CD4-positive, CD25-positive, alpha-beta regulatory T cell (primary cell): ENCODE measurements around the gene DCAF17. TPM values are rescaled to one million over a fixed set of nuclear protein-coding genes. Genes with fewer than 3 reads are reported as not detected.
"Not testable (repeated sequence)": the region's sequence is repeated elsewhere in the genome, so short reads cannot be mapped to it uniquely, and the experiment has no call there.

ENCODE experiments used
- ATAC-seq, 2 donors: fragments of 150-1000 bp; cut with Tn5 transposase; one replicate each; pipeline ENCODE4 v1.10.0; 2021; ENCODE audit warnings: low read depth in 2 of 2, moderate number of reproducible peaks in 2 of 2, moderate library complexity in 1 of 2
- DNase-seq, 3 donors: peaks; one replicate each; pipeline versions ENCODE4 v3.0.0 to v3.0.0-alpha.2; 2012 to 2022; ENCODE audit warnings: mixed read lengths in 1 of 3
- H3K27ac ChIP-seq: one replicate; pipeline ENCODE4 v1.7.0; 2013; ENCODE audit warnings: mild to moderate bottlenecking, low read length; ENCODE audit not compliant: insufficient read depth, poor library complexity, severe bottlenecking
- H3K27me3 ChIP-seq: one replicate; pipeline ENCODE4 v1.7.0; 2013; ENCODE audit warnings: low read length; ENCODE audit not compliant: control insufficient read depth, insufficient read depth
- H3K36me3 ChIP-seq: one replicate; pipeline ENCODE4 v1.7.0; 2013; ENCODE audit warnings: mild to moderate bottlenecking, low read length, moderate library complexity; ENCODE audit not compliant: control insufficient read depth, insufficient read depth
- H3K4me1 ChIP-seq: 2 replicates; pipeline ENCODE4 v1.7.0; 2013; ENCODE audit warnings: mild to moderate bottlenecking, low read length; ENCODE audit not compliant: insufficient read depth, control insufficient read depth, poor library complexity, severe bottlenecking
- H3K4me3 ChIP-seq: one replicate; pipeline ENCODE4 v1.7.0; 2013; ENCODE audit warnings: low read depth, mild to moderate bottlenecking, low read length, moderate library complexity
- H3K9me3 ChIP-seq, 2 experiments: 1 replicate in 1 of 2; 2 replicates in 1 of 2; pipeline ENCODE4 v1.7.0; 2013; ENCODE audit warnings: low read length in 2 of 2, mild to moderate bottlenecking in 1 of 2, moderate library complexity in 1 of 2; ENCODE audit not compliant: control insufficient read depth in 2 of 2
- H3K27ac Mint-ChIP-seq, 3 donors: one replicate each; pipeline ENCODE4 v1.8.0; 2020 to 2022; ENCODE audit warnings: mild to moderate bottlenecking in 3 of 3, mixed read lengths in 3 of 3, moderate library complexity in 2 of 3
- H3K27me3 Mint-ChIP-seq: one replicate; pipeline ENCODE4 v1.8.0; 2022; ENCODE audit warnings: mild to moderate bottlenecking, mixed read lengths
- H3K36me3 Mint-ChIP-seq: one replicate; pipeline ENCODE4 v1.8.0; 2020; ENCODE audit warnings: mixed read lengths
- H3K4me1 Mint-ChIP-seq, 4 donors: one replicate each; pipeline ENCODE4 v1.8.0; 2020 to 2022; ENCODE audit warnings: mixed read lengths in 4 of 4, mild to moderate bottlenecking in 1 of 4
- H3K4me3 Mint-ChIP-seq, 4 donors: one replicate each; pipeline ENCODE4 v1.8.0; 2020 to 2022; ENCODE audit warnings: mild to moderate bottlenecking in 4 of 4, mixed read lengths in 4 of 4, moderate library complexity in 3 of 4
- H3K9me3 Mint-ChIP-seq, 7 donors: one replicate each; pipeline ENCODE4 v1.8.0; 2020 to 2022; ENCODE audit warnings: mixed read lengths in 7 of 7, mild to moderate bottlenecking in 3 of 7, moderate library complexity in 2 of 7
- polyA plus RNA-seq, 4 donors: library from polyadenylated mRNA; unstranded; fragments of 300-500 nt; fragmentation: Illumina TruSeq; gene quantifications; one replicate each; pipeline ENCODE4 v1.2.3, GENCODE V29; 2021
- total RNA-seq: library from RNA; stranded (reverse); gene quantifications from one replicate; pipeline ENCODE4 v1.2.3, GENCODE V29; 2022

The DCAF17 gene
- total and polyA plus RNA-seq, 5 donors from 2014 or later: 10.3 to 18.4 (median 12.7) TPM

GRCh38 chr2:171420728-171421563, 13.1 kb upstream of the DCAF17 start:
- Histone ChIP-seq H3K27me3 (no peaks in the 10 kb centered on the region), H3K4me3 (peak overlapping the region; percentile 39), H3K9me3 (peaks cover 0 to 26% of the 10 kb centered on the region in 2 experiments), H3K4me1 (no peaks in the 10 kb centered on the region), H3K27ac (no peak overlapping the region), H3K36me3 (no peaks in the 10 kb centered on the region)
- DNase-seq (no peak), ATAC-seq (no peak)
- Mint-ChIP-seq H3K9me3 (peaks cover 0 to 22% (median 6%) of the 10 kb centered on the region in 7 donors), H3K27me3 (no peaks in the 10 kb centered on the region), H3K4me3 (no peak overlapping the region), H3K4me1 (peaks cover 6 to 14% (median 13%) of the 10 kb centered on the region in 4 donors), H3K27ac (peak overlapping the region in 1 of 3 donors; percentile 5), H3K36me3 (peaks cover 4% of the 10 kb centered on the region)

- H3K27ac Mint-ChIP-seq, H3K4me3 Mint-ChIP-seq, H3K36me3 ChIP-seq, H3K27me3 ChIP-seq, H3K27me3 Mint-ChIP-seq, ATAC-seq, H3K36me3 Mint-ChIP-seq, H3K27ac ChIP-seq, H3K4me3 ChIP-seq, H3K4me1 ChIP-seq, DNase-seq: not testable (repeated sequence)
- Mint-ChIP-seq H3K4me1 (peaks cover 3 to 15% (median 10%) of the 10 kb centered on the region in 4 donors), H3K9me3 (peaks cover 0 to 22% (median 8%) of the 10 kb centered on the region in 7 donors)
- H3K9me3 ChIP-seq: peaks cover 0 to 26% of the 10 kb centered on the region in 2 experiments
Observed at GRCh38 chr2:171422710-171423495, 11.1 kb upstream of the DCAF17 start.

DNA sequence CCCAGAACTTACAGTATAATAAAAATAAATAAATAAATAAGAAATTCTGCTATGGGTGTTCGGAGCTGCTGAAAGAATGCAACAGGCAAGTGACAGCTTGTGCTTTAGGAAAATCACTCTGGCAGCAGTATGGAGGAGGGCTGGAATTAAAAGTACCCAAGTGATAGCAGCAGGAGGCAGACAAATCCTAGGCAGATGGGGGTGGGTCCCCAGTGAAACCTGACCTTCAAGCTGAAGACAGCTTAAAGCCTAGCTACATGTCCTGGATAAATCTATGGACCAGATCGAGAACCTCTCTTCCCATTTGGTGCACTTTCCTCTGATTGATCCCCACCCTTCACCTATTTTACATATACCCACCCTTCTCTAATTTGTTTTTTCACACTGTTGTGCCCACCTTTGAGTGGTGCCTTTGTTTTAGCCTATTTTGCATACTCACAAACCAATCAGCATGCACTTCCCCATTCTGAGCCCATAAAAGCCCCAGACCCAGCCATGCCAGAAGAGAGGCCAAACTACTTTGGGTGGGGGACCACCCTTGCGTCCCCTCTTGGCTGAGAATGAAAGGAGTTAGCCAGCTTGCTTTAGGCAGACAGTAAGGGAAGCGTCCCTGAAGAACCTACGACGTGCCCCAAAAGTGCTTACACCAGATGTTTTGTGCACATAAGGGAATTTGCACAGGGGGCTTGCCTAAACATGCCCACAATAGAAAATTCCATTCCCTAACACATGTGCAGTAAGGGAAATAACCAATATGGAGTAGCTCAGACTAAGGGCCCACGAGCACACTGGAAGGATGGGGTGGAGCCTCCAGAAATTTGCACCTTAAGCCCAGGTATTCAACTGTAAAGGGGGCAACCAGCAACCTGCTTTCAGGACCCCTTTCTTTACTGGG, 3.3 kb upstream of the DCAF17 start:
- Histone ChIP-seq H3K4me1 (peaks cover 25% of the 10 kb centered on the region), H3K36me3 (no peaks in the 10 kb centered on the region), H3K4me3 (no peak overlapping the region), H3K27ac (no peak overlapping the region), H3K9me3 (no peaks in the 10 kb centered on the region), H3K27me3 (no peaks in the 10 kb centered on the region)
- H3K36me3 Mint-ChIP-seq: peaks cover 5% of the 10 kb centered on the region
- no peak overlapping the region for H3K4me3 Mint-ChIP-seq
- H3K9me3 Mint-ChIP-seq: peaks cover 0 to 5% (median 0%) of the 10 kb centered on the region in 7 donors
- no peak for ATAC-seq
- H3K27ac Mint-ChIP-seq: no peak overlapping the region
- no peaks in the 10 kb centered on the region for H3K27me3 Mint-ChIP-seq
- DNase-seq: no peak
- H3K4me1 Mint-ChIP-seq: peaks cover 18 to 32% (median 26%) of the 10 kb centered on the region in 4 donors

- DNase-seq: no peak
- H3K27me3 Mint-ChIP-seq: no peaks in the 10 kb centered on the region
- peak overlapping the region in 1 of 4 donors; percentile 91 for H3K4me3 Mint-ChIP-seq
- no peak overlapping the region for H3K27ac ChIP-seq
- H3K4me3 ChIP-seq: no peak overlapping the region
- ATAC-seq: no peak
- peaks cover 10% of the 10 kb centered on the region for H3K36me3 Mint-ChIP-seq
- no peaks in the 10 kb centered on the region for H3K27me3 ChIP-seq
- H3K4me1 ChIP-seq: peaks cover 25% of the 10 kb centered on the region
- H3K27ac Mint-ChIP-seq: peak overlapping the region in 2 of 3 donors; percentile 32 to 91
- H3K9me3 Mint-ChIP-seq: peaks cover 0 to 5% (median 0%) of the 10 kb centered on the region in 7 donors
- H3K9me3 ChIP-seq: no peaks in the 10 kb centered on the region
- peaks cover 24 to 34% (median 30%) of the 10 kb centered on the region in 4 donors for H3K4me1 Mint-ChIP-seq
- no peaks in the 10 kb centered on the region for H3K36me3 ChIP-seq
Observed at GRCh38 chr2:171431677-171432167, 2.3 kb upstream of the DCAF17 start.

GRCh38 chr2:171432206-171432968, 1.6 kb upstream of the DCAF17 start:
- peak overlapping the region; percentile 26 to 91 (median 62) for H3K27ac Mint-ChIP-seq
- Histone ChIP-seq H3K4me1 (peaks cover 25% of the 10 kb centered on the region), H3K4me3 (peak overlapping the region; percentile 91), H3K9me3 (no peaks in the 10 kb centered on the region), H3K27ac (peak overlapping the region; percentile 0), H3K36me3 (peaks cover 3% of the 10 kb centered on the region), H3K27me3 (no peaks in the 10 kb centered on the region)
- DNase-seq (no peak), ATAC-seq (no peak)
- no peaks in the 10 kb centered on the region for H3K27me3 Mint-ChIP-seq
- H3K9me3 Mint-ChIP-seq: no peaks in the 10 kb centered on the region
- H3K4me3 Mint-ChIP-seq: peak overlapping the region; percentile 89 to 98 (median 90)
- peaks cover 26 to 36% (median 31%) of the 10 kb centered on the region in 4 donors for H3K4me1 Mint-ChIP-seq
- H3K36me3 Mint-ChIP-seq: peaks cover 14% of the 10 kb centered on the region

- Histone ChIP-seq H3K36me3 (peaks cover 11% of the 10 kb centered on the region), H3K27me3 (no peaks in the 10 kb centered on the region), H3K9me3 (no peaks in the 10 kb centered on the region), H3K27ac (peak overlapping the region; percentile 96), H3K4me1 (peaks cover 25% of the 10 kb centered on the region), H3K4me3 (peak overlapping the region; percentile 91)
- H3K4me3 Mint-ChIP-seq: peak overlapping the region; percentile 89 to 98 (median 90)
- no peaks in the 10 kb centered on the region for H3K9me3 Mint-ChIP-seq
- DNase-seq (peak; percentile 20 to 64 (median 22)), ATAC-seq (no peak)
- peaks cover 33 to 42% (median 34%) of the 10 kb centered on the region in 4 donors for H3K4me1 Mint-ChIP-seq
- peak overlapping the region; percentile 35 to 95 (median 91) for H3K27ac Mint-ChIP-seq
- no peaks in the 10 kb centered on the region for H3K27me3 Mint-ChIP-seq
- peaks cover 20% of the 10 kb centered on the region for H3K36me3 Mint-ChIP-seq
Observed at GRCh38 chr2:171432969-171433762, 860 bp upstream of the DCAF17 start.
